K562 (cell line): ENCODE measurements around the gene FZD10. TPM values are rescaled to one million over a fixed set of nuclear protein-coding genes. Genes with fewer than 3 reads are reported as not detected.

Source experiments
- NFIC ChIP-seq: fragments of 450-650 bp; IDR thresholded peaks from 2 replicates; pipeline ENCODE4 v1.6.1; 2017; ENCODE audit warnings: mild to moderate bottlenecking, inconsistent platforms
- NR2C1 ChIP-seq, 2 experiments: fragments of 450-650 bp; IDR thresholded peaks; 2 replicates each; pipeline ENCODE4 v1.6.1; 2017; ENCODE audit warnings: mild to moderate bottlenecking in 2 of 2, antibody characterized with exemption in 1 of 2, inconsistent platforms in 1 of 2, missing compliant biosample characterization in 1 of 2, missing genetic modification characterization in 1 of 2
- PHF20 ChIP-seq: fragments of 450-650 bp; IDR thresholded peaks from 2 replicates; pipeline ENCODE4 v1.6.1; 2018; ENCODE audit not compliant: partially characterized antibody
- RBM22 ChIP-seq: fragments of 200-400 bp; formaldehyde crosslinking; IDR thresholded peaks from 2 replicates; pipeline ENCODE4 v1.6.1; 2018; ENCODE audit warnings: low read length, low read depth; ENCODE audit not compliant: poor library complexity, severe bottlenecking
- polyA plus RNA-seq, 8 experiments: library from polyadenylated mRNA; depleted of rRNA in 4 of 8; stranded (reverse) in 5 of 8; unstranded in 3 of 8; fragments of >200 nt; fragmentation: Nextera tagmentation in 2 of 8; fragmentation: Illumina TruSeq in 1 of 8; extraction: Ambion mirVana in 2 of 8; extraction: Trizol in 1 of 8; gene quantifications; 2 replicates each; pipeline versions ENCODE4 v1.2.1 to v1.2.3, GENCODE V29; 2011 to 2014; ENCODE audit warnings: inconsistent platforms in 1 of 8, missing spikeins in 1 of 8
- total RNA-seq, 7 experiments: library from RNA; depleted of rRNA in 6 of 7; stranded (reverse); fragments of >200 nt in 6 of 7; fragmentation: Illumina TruSeq in 2 of 7; extraction: Trizol in 2 of 7; gene quantifications; 2 replicates each; pipeline versions ENCODE4 v1.2.1 to v1.2.3, GENCODE V29; 2011 to 2021; ENCODE audit warnings: low replicate concordance in 1 of 7
- TF ChIP-seq, protein P1 (sequence below): fragments of 450-650 bp; IDR thresholded peaks from 2 replicates; pipeline ENCODE4 v1.6.1; 2016; ENCODE audit warnings: low read depth
- TF ChIP-seq, protein P2 (sequence below): sonication (generic); formaldehyde crosslinking; IDR thresholded peaks from 2 replicates; pipeline ENCODE4 v1.8.1; 2023; ENCODE audit warnings: mild to moderate bottlenecking, missing genetic modification reagents
- TF ChIP-seq, protein P3 (sequence below): fragments of 250-450 bp; sonication (Bioruptor Pico); IDR thresholded peaks from 2 replicates; pipeline ENCODE4 v1.5.0; 2021; ENCODE audit warnings: mild to moderate bottlenecking, moderate library complexity

The FZD10 gene
- total and polyA plus RNA-seq, 9 of the 15 experiments (the other 6 are each of a cell fraction or from before 2014, with no cell fraction given), result not detected

DNA sequence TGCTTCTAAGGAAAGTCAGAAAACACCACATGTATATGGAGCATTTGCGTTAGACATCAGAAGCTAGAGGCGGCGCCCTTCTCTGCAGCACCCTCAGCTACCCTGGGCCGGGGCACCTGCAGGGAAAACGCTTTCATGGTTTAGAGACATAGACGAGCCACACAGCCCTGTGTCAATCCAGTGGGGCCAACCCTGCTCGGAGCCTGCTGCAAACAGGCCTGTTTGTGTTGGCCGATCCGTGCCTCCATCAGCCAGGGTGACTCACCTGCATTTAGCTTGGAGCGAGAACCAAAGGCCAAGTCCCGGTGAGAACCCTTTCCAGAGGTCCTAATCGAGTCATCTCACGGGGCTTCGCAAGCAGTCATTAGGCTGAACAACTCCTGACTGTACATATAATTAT is 19.5 kb upstream of the FZD10 start (continued):
- TF ChIP-seq, protein P1, sequence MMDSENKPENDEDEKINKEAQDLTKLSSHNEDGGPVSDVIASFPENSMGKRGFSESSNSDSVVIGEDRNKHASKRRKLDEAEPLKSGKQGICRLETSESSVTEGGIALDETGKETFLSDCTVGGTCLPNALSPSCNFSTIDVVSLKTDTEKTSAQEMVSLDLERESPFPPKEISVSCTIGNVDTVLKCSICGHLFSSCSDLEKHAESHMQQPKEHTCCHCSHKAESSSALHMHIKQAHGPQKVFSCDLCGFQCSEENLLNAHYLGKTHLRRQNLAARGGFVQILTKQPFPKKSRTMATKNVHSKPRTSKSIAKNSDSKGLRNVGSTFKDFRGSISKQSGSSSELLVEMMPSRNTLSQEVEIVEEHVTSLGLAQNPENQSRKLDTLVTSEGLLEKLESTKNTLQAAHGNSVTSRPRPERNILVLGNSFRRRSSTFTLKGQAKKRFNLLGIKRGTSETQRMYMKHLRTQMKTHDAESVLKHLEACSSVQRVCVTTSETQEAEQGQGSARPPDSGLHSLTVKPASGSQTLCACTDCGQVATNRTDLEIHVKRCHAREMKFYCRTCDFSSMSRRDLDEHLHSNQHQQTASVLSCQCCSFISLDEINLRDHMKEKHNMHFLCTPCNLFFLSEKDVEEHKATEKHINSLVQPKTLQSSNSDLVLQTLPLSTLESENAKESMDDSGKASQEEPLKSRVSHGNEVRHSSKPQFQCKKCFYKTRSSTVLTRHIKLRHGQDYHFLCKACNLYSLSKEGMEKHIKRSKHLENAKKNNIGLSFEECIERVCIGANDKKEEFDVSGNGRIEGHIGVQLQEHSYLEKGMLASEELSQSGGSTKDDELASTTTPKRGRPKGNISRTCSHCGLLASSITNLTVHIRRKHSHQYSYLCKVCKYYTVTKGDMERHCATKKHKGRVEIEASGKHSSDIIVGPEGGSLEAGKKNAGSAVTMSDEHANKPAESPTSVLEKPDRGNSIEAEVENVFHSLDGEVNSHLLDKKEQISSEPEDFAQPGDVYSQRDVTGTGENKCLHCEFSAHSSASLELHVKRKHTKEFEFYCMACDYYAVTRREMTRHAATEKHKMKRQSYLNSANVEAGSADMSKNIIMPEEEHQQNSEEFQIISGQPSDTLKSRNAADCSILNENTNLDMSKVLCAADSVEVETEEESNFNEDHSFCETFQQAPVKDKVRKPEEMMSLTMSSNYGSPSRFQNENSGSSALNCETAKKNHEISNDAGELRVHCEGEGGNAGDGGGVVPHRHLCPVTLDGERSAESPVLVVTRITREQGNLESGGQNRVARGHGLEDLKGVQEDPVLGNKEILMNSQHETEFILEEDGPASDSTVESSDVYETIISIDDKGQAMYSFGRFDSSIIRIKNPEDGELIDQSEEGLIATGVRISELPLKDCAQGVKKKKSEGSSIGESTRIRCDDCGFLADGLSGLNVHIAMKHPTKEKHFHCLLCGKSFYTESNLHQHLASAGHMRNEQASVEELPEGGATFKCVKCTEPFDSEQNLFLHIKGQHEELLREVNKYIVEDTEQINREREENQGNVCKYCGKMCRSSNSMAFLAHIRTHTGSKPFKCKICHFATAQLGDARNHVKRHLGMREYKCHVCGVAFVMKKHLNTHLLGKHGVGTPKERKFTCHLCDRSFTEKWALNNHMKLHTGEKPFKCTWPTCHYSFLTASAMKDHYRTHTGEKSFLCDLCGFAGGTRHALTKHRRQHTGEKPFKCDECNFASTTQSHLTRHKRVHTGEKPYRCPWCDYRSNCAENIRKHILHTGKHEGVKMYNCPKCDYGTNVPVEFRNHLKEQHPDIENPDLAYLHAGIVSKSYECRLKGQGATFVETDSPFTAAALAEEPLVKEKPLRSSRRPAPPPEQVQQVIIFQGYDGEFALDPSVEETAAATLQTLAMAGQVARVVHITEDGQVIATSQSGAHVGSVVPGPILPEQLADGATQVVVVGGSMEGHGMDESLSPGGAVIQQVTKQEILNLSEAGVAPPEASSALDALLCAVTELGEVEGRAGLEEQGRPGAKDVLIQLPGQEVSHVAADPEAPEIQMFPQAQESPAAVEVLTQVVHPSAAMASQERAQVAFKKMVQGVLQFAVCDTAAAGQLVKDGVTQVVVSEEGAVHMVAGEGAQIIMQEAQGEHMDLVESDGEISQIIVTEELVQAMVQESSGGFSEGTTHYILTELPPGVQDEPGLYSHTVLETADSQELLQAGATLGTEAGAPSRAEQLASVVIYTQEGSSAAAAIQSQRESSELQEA, result no peak
- TF ChIP-seq NFIC (no peak), PHF20 (no peak), RBM22 (no peak), NR2C1 (IDR thresholded peaks at IDR 0.05) (no peak), NR2C1 (tag; IDR thresholded peaks at IDR 0.05) (no peak)
- TF ChIP-seq, protein P2, sequence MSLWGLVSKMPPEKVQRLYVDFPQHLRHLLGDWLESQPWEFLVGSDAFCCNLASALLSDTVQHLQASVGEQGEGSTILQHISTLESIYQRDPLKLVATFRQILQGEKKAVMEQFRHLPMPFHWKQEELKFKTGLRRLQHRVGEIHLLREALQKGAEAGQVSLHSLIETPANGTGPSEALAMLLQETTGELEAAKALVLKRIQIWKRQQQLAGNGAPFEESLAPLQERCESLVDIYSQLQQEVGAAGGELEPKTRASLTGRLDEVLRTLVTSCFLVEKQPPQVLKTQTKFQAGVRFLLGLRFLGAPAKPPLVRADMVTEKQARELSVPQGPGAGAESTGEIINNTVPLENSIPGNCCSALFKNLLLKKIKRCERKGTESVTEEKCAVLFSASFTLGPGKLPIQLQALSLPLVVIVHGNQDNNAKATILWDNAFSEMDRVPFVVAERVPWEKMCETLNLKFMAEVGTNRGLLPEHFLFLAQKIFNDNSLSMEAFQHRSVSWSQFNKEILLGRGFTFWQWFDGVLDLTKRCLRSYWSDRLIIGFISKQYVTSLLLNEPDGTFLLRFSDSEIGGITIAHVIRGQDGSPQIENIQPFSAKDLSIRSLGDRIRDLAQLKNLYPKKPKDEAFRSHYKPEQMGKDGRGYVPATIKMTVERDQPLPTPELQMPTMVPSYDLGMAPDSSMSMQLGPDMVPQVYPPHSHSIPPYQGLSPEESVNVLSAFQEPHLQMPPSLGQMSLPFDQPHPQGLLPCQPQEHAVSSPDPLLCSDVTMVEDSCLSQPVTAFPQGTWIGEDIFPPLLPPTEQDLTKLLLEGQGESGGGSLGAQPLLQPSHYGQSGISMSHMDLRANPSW (CRISPR knock-in tag), result no peak
- TF ChIP-seq, protein P3, sequence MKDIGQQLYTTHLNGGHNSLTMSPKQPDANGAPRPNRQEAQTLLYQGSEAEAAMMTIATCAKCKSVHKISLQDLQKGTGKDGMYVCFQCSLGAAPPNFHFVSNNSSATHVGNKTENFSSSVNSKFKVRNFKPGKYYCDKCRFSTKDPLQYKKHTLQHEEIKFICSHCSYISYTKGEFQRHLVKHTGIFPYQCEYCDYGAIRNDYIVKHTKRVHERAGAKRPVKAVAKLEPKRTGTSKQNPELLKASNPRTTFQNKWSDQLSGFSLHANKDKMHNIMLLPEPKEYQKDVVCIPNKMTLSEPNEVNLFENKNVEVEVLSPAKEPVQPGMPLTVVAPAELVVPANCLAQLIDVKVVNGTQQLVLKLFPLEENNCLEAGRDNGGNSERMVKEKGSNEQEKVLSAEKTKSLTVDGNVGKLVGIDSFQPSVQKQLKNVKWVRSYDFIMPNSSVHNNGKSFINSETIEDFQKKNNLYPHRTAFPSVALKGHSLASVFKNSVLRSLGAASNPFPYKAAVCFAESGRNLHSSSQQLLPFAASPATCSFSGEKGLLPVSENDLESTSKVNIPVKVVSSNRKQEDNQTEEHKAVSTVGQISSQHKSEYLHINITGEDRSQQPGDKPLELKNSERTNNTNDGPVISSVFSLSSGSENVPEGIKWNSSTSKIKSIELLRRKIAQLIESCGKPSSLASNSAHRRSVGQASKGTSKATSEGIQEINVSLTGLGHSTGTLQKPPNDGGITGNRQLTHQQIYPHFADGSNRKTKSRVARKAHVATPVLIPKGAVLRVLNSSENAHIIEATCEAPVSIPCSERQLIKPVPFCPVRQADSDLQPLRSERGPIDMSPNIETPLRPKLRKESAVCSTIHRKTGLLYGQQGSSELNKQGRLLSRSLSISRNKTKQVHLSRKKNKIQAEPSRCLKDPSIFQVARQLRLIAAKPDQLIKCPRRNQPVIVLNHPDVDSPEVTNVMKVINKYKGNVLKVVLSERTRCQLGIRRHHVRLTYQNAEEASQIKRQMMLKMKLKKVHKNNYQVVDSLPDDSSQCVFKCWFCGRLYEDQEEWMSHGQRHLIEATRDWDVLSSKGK (CRISPR knock-in tag), result no peak
